HuH-7.5 (cell line): ENCODE data around the gene TRAPPC2B.
"Not testable (repeated sequence)": the region's sequence is repeated elsewhere in the genome, so short reads cannot be mapped to it uniquely, and the experiment has no call there.

ENCODE experiments used
- DNase-seq: peaks from one replicate; pipeline ENCODE4 v3.0.0; 2011; ENCODE audit warnings: low spot score

Gene TRAPPC2B

GRCh38 chr19:57374647-57375046, 11.3 kb downstream of the TRAPPC2B start:
- DNase-seq = not testable (repeated sequence)

DNA sequence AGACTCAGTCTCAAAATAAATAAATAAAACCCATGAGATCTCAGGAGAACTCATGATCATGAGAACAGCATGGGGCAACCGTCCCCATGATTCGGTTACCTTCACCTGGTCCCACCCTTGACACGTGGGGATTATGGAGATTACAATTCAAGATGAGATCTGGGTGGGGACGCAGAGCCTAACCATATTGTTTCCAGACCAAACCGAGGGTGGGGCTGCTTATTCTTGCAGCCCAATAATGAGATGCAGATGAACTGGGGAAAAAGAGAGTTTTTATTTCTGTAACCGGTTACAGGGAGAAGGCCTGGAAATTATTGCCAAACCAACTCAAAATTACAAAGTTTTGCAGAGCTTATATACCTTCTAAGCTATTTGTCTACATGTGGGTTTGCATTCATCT, 12.8 kb downstream of the TRAPPC2B start:
- DNase-seq = no peak

DNA sequence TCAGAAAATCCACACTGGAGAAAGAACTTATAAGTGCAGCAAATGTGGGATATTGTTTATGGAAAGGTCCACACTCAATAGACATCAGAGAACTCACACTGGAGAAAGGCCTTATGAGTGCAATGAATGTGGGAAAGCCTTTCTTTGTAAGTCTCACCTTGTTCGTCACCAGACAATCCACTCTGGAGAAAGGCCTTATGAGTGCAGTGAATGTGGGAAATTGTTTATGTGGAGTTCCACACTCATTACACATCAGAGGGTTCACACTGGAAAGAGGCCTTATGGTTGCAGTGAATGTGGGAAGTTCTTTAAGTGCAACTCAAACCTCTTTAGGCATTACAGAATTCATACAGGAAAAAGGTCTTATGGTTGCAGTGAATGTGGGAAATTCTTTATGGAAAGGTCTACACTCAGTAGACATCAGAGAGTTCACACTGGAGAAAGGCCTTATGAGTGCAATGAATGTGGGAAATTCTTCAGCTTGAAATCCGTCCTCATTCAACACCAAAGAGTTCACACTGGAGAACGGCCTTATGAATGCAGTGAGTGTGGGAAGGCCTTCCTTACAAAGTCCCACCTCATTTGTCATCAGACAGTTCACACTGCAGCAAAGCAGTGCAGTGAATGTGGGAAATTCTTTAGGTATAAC, 14.3 kb downstream of the TRAPPC2B start:
- no peak for DNase-seq

DNA sequence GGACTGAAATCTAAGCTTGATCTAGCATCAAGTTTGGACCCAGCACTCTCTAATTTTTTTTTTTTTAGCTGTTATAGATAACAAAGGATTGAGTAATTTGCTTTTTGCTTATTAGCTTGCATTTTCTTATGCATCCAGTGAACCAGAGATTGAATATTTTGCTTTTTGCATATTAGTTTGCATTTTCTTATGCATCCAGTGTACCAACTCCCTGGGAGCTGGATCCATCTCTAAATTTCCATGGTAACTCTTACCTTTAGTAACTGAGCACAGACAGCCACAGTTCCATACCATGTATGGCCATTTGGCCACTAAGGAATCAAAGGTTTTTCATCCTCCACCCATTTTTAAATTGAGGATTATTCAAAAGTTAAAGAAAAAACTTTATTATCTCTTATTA, 17.6 kb downstream of the TRAPPC2B start:
- DNase-seq = no peak

DNA sequence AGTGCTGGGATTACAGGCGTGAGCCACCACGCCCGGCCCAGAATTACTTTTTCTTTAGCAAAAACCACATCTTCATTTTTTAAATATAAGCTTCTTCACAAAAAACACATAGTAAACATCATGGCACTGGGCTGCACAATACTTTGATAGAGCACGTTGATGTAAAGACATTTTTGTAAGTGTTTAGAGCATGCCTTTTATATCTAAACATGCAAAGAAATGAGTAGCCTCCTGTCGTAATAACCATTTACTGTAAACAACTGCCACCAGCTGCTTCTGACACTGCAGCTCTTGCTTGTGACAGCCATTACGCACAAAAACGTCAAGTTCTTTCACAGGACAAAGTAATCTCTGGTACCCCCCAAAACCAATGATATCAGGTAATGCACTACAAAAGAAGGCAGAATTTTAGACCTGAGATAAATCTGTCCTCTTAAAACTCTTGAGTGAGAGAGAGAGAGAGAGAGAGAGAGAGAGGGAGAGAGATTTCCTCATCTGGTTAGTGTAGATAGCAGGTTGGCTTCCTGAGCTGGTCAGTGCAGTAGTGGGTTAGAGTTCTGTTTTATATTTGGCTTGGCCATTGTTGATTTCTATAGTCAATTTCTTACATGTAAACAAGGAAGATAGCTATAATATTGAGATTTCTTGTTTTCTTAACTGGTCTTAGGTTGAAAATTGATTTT, 19.6 kb downstream of the TRAPPC2B start:
- DNase-seq = no peak

DNA sequence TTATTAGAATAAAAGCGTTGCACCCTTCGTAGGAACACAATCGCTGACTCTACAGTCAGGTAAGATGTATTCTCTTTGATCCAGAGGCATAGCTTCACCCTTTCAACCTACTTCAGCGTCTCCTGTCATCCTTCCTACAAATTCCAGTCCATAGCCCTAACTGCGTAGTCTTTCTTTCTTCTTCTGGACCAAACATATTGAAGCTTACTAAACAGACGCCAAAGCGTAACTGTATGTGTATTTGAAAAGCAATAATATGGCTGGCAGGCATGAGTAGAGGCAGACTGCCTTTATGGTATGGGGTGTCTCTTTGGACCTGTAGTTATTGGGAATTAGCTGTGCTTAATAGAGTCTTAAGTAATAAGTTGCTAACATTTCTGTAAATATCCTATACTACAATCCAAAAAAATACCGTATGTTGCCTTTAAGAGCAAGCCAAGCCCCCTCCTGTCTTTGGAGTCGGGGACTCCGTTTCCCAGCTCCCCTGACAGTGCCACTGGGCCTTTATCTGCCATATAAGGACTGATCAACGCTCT, 25.9 kb downstream of the TRAPPC2B start:
- DNase-seq = no peak

- peak; percentile 81 for DNase-seq
Observed at GRCh38 chr19:57389730-57390598, 26.6 kb downstream of the TRAPPC2B start, which contains the start of gene ZNF548. Gene ZNF548 (plus strand): TSS chr19:57389854. CDS start chr19:57390100, 246 bp downstream.

DNA sequence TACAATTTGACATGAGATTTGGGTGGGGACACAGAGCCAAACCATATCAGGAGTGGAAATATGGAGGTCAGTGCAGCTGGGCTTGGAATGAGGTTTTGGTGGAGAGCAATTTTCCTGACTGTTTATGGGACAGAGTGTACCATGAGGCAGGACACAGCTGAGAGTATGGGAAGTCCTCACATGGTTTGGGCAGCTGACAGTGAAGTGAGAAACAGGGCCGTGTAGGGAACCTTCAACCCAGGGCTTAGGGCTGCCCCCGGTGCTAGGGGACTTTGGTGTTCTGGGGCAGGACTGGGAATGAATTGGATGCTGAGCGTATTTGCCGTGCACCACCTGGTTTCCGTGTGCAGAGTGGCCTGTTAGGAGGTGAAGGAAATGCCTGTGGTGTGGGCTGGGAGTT, 32.4 kb downstream of the TRAPPC2B start:
- no peak for DNase-seq

GRCh38 chr19:57398868-57399267, 35.5 kb downstream of the TRAPPC2B start:
- no peak for DNase-seq

DNA sequence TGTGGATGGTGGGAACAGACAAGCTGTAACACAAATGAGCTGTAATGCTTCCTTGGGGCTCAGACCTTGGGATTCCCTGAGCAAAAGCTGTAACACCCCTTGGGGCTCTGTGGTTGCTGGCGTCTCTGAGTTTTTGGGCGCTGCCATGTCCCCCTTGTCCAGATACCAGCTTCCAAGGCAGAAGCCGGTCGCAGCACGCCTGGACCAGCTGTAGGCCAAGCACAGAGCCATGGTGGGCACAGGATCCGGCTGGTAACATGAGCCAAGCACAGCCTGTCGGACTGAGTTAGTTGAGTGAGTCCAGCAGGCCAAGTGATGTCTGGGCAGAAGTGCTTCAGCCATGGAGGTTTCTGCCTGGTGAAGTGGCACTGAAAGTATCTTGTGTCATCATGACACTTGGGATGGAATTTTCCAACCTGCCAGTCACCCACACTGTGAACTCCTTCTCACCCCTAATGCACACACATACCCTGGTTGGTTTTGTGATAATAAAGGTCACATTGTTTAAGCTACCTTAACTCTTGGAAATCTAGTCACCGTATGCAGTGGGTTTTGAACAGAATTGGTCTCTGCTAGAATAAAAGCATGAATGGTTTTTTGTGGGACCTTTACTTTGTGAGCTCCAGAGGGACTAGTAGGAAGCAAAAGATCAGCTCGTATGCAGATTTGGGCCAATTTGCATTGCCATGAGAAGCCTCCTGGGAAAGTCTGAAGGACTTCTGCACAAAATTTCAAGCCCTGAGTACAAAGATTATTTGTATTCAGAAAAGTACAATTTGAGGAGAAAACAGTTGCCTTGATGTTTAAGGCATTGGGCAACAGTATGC, 40.6 kb downstream of the TRAPPC2B start:
- no peak for DNase-seq

DNA sequence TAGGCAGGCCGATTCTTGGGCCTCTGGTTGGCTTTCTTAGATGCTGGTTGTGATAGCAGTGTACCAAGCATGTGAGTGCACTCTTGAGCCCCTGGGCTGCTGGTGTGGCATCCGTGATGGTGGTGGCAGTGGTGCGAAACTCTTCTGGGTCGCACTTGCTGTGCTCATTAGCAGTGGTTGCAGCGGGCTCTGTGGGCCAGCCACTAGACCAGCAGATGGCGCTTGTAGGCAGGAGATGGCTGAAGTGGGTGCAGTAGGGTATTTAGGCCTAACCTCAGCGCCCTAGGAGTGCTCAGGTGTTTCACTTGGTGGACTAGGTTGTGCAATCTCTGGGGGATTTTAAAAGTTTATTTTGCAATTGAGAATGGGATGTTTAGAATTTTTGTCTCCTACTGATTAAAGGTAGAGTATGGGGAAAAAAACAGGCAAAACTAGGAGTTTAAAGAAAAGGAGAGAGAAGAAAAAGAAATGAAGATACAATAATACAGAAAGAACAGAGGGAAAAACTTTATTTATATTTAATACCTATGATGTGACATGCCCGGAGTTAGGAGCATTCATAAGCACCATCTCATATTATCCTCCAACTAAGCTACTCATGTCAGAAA, 43.3 kb downstream of the TRAPPC2B start:
- peak; percentile 51 for DNase-seq

GRCh38 chr19:57410877-57411671, 47.7 kb downstream of the TRAPPC2B start, which contains the start of gene ZNF17:
Gene ZNF17 (plus strand): TSS chr19:57411161. CDS start chr19:57413616, 2,455 bp downstream.
- peak; percentile 89 for DNase-seq
